HG02852 (cell line): ENCODE measurements around the gene TBXAS1.

Source experiments
- ATAC-seq: cut with Tn5 transposase; IDR thresholded peaks from one replicate; pipeline ENCODE4 v1.9.1; 2021; ENCODE audit warnings: mild to moderate bottlenecking, moderate library complexity; ENCODE audit not compliant: unreplicated experiment

Gene TBXAS1

GRCh38 chr7:139995017-139995915 lies 166.2 kb downstream of the TBXAS1 start:
- no peak for ATAC-seq

GRCh38 chr7:139998572-139998971 lies 169.5 kb downstream of the TBXAS1 start:
- ATAC-seq: no peak

- no peak for ATAC-seq
These were observed 170.5 kb downstream of the TBXAS1 start for GRCh38 chr7:139999516-139999915.

- no peak for ATAC-seq
These were observed 171.7 kb downstream of the TBXAS1 start for GRCh38 chr7:140000666-140001268.

- no peak for ATAC-seq
These were observed 174.9 kb downstream of the TBXAS1 start for GRCh38 chr7:140003913-140004382.

- ATAC-seq: no peak
These were observed 175.6 kb downstream of the TBXAS1 start for GRCh38 chr7:140004672-140005071.

- no peak for ATAC-seq
These were observed 176.3 kb downstream of the TBXAS1 start for GRCh38 chr7:140005341-140005740.

GRCh38 chr7:140005754-140006503 lies 176.9 kb downstream of the TBXAS1 start:
- no peak for ATAC-seq

- ATAC-seq: no peak
These were observed 177.5 kb downstream of the TBXAS1 start for GRCh38 chr7:140006600-140006999.

GRCh38 chr7:140007051-140007690 lies 178.1 kb downstream of the TBXAS1 start:
- ATAC-seq: no peak

- no peak for ATAC-seq
These were observed 179.9 kb downstream of the TBXAS1 start for GRCh38 chr7:140008755-140009610.

- no peak for ATAC-seq
These were observed 180.7 kb downstream of the TBXAS1 start for GRCh38 chr7:140009735-140010134.

- no peak for ATAC-seq
These were observed 181.3 kb downstream of the TBXAS1 start for GRCh38 chr7:140010194-140010895.

- no peak for ATAC-seq
These were observed 184.6 kb downstream of the TBXAS1 start for GRCh38 chr7:140013676-140014075.

- no peak for ATAC-seq
These were observed 185.1 kb downstream of the TBXAS1 start for GRCh38 chr7:140014123-140014522.

GRCh38 chr7:140015471-140015970 lies 186.5 kb downstream of the TBXAS1 start:
- no peak for ATAC-seq

GRCh38 chr7:140016540-140016939 lies 187.5 kb downstream of the TBXAS1 start:
- ATAC-seq: no peak

GRCh38 chr7:140017034-140017433 lies 188.0 kb downstream of the TBXAS1 start:
- no peak for ATAC-seq

GRCh38 chr7:140017543-140017942 lies 188.5 kb downstream of the TBXAS1 start:
- ATAC-seq: no peak
